Hypothalamus (tissue), 51 donors: ENCODE data around the gene EEIG2.
A peak's percentile ranks its signal among the peaks of the same experiment; 100 is the strongest.
"Not testable (repeated sequence)": the region's sequence is repeated elsewhere in the genome, so short reads cannot be mapped to it uniquely, and the experiment has no call there.

Source experiments
- DNase-seq, 51 donors: peaks; one replicate each; lab custom pipeline; 2025; lab: John Stamatoyannopoulos, UW

The EEIG2 gene

DNA sequence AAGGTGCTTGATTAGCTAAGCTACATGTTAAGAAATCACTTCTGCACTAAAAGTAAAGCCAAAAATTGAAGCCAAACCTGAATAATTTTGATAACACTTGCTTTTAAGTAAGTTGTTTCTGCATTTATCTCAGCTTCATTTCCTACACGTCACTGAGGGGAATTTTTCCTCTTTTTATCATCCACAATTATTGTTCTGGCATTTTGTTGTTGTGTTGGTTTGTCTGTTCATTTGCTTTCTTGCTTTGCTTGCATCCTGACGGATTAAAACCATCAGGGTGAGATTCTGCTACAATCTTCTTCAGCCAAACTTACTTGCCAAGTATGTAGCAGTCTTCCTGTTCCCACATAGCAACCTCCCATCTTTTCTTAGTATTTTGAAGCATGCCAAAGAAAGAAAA lies 18.0 kb upstream of the EEIG2 start:
- no peak for DNase-seq

DNA sequence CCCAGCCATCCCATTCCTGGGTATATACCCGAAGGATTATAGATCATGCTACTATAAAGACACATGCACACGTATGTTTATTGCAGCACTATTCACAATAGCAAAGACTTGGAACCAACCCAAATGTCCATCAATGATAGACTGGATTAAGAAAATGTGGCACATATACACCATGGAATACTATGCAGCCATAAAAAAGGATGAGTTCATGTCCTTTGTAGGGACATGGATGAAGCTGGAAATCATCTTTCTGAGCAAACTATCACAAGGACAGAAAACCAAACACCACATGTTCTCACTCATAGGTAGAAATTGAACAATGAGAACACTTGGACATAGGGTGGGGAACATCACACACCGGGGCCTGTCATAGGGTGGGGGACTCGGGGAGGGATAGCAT lies 12.4 kb upstream of the EEIG2 start:
- not testable (repeated sequence) for DNase-seq

DNA sequence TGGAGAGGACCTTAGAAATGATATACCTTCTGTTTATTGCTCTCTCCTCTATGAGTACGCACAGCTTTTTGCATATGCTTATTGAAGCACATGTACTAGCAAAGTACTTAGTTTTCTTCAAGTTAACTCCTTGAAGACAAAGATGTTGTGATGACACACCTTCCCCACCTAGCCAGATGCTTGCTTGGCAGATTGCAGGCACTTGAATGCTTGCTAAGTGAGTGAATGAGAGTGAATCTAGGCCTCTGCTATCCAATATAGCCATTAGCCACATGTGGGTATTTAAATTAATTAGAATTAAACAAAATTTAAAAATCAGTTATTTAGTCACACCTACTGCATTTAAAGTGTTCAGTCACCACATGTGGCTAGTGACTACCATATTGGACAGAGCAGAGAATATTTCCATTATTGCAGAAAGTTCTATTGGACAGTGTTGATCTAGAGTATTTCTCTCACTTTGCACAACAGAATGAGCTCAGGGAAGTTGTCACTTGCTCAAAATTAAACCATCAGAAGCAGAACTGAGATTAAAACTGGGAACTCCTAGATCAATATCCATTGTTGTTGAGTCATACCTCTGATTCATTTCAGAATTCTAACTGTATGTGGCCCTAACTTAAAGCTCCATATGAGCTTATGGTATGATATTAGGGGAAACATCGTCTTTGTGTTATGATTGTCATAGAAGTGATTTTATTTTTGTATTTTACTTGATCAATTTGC lies 8.6 kb upstream of the EEIG2 start:
- no peak for DNase-seq

DNA sequence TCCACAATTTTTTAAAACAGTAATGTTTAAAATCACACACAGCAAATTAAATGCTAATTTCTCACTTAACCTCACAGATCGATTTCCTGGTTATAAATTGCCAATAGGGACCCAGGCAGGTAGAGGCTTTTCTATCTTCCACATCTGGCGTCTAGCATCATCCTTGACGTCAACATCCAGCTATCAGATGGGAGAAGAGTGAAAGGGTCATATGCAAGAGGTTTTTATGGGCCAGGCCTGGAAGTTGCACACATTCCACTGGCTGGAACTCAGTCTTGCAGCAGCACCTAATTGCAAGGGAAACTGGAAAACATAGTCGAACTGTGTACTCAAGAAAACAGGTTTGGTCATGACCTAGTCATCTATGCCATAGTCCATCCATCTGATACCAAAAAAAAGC lies 6.0 kb upstream of the EEIG2 start:
- DNase-seq = no peak

DNA sequence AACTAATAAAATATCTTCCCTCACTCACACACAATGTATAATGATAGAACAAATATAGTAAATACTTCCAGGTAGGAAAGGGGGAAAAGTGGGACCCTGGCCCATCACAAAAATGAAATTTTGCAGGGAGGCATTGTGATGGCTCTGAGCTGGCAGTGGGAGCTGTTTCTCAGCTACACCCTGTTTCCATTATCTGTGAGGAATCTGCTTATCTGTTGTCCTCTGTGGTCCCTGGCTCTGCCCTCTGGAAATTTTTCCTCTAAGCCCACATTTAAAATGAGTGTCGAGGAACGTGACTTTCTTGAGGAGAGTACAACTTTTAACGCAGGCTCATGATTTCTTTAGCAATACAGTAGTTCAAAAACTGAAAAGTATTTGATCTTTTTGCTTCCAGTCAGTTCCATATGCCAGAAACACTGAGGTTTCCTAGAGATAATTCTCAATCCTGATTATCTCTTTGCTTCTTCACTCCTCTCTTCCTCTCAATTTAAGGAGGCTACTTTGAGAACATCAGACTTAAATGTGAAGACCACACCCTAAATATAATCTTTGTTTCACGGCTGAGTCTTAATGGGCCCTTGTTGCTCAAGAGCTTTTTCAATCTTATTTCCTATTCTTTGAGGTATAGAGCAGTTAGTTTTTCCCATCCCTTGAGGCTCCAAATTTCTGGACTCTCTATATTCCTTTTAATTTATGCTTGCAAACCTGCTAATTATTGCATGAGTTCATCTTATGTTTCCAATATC lies 5.0 kb upstream of the EEIG2 start:
- no peak for DNase-seq

DNA sequence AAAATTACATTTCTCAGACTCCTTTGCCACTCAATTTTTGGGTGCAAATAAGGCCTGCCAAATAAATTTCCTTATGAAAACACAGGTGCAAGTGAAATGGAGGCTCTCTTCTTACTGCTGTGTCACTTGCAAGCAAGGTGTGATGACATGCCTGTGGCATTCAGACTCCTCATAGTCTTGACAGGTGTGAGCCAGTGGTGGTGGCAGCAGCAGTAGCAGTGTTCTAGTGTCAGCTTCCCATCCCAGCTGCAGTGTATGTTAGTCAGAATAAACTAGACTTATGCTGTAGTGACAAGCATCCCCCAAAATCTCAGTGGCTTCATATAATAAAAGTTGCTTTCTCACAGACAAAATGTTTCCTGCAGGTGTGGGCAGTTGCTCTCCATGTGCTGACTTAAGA lies 3.8 kb upstream of the EEIG2 start:
- DNase-seq = no peak

DNA sequence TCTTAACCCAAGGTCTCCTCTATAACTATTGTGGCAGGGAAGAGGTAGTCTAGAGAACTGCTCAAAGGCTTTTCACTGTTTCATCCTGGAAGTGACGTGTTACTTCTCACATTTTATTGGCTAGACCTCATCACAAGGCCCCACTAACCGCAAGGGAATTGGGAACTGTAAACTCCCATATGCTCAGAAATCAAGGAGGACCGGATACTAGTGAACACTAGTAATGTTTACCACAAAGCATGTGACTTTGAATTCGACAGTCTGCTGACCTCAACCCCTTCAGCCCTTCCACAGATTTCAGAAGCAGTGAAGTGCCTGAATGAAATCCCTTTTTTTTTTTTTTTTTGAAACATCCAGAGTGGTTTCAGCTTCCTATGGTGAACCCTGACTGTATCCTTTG lies 3.4 kb upstream of the EEIG2 start:
- DNase-seq = no peak

DNA sequence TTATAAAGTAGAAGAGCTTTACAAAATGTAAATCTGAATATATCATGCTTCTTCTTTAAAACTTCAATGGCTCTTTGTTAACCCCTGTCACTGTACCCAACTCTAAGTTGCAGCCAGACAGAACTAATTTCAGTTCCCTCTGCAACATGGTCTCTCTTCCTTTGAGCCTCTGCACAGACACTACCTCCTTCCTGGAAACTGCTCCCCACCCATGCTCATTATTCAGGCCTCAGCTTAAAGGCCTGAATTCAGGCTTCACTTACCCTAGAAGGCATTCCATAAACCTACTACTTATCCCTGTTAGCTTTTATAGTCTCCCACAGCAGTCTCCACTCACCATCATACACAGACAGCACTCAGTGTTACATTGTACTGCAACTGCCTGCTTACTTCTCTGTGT lies 2.6 kb upstream of the EEIG2 start:
- no peak for DNase-seq

DNA sequence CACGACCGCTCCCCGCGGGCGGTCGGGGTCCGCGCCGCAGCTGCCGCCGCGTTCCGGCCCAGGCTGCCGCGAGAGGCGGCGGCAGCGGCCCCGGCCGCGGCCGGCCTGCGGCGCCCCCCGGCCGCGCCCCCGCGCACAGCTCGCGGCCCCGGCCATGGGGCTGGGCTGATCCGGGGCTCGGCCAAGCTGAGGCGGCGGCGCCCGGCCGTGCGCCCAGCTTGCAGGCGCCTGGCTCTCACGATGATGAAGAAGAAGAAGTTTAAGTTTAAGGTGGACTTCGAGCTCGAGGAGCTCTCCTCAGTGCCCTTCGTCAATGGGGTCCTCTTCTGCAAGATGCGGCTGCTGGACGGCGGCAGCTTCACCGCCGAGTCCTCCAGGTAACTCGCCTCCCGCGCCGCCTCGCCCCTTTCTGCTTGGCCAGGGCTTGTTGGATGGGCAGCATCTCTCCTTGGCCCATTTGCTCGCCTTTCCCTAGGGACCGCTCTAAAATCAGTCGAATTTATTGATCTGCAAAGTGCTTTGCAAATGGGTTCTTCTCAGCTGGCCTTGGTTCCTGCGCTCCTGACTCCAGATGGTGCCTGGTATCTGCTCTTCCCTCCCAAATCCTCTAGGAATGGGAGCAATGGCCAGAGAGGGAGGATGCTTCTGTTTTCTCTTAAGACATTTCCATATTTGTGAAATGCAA lies 431 bp downstream of the EEIG2 start:
- peak in 18 of 51 donors; percentile 6 to 49 (median 16) for DNase-seq

DNA sequence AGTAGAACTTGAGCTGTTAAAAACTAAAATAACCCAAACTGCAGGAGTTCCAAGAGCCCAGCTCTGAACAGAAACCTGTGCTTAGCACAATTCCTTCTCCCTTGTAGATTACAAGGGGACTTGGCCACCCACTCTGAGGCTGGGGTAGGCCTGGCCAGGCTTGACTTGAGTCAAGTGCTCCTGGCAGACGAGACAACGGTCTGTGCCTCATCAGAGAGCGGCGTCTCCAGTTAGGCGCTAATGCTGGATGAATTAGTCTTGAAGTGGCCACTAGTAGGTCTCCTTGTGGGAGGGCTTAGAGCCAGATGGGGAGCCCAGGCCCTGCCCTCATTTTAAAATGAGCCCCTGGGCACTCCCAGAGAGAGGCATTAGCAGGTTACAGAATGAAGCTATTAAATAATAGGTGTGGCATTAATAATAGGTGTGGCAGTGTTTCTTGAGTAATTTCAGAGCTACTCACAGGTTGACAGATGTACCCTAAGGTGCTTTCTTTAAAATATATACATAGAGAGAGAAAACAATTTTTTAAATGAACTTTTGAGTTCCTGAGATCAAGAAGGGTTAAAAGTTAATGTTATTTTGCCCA lies 1.1 kb downstream of the EEIG2 start:
- peak in 29 of 51 donors; percentile 1 to 49 (median 18) for DNase-seq

DNA sequence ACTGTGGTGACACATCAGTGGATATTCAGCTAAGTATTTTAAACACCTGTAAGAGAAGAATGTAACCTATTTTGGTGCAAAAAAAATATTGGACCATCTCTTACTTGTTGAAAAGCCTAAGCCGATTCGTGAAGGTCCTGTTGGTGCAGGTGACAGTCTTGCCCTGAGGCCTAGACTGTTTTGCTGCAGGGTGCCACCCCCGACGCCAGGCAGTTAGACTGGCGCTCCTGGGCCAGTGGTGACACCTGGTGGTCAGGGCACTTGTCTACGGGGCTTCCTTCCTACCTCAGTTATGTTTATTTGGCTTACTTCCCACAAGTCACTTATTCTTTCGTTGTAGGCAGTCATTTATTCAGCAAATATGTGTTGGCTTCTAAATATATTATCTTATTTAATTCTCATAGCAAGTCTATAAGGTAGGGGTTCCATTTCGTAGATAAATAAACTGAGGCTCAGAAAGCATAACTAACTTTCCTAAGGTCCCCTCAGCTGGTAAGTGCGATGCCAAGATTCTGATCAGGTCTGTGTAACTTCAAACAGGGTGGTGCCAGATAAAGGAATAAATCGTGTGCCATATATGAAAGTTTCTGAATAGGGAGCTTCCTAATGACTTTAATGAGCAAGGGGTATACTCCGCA lies 1.9 kb downstream of the EEIG2 start:
- peak in 14 of 51 donors; percentile 4 to 37 (median 12) for DNase-seq

DNA sequence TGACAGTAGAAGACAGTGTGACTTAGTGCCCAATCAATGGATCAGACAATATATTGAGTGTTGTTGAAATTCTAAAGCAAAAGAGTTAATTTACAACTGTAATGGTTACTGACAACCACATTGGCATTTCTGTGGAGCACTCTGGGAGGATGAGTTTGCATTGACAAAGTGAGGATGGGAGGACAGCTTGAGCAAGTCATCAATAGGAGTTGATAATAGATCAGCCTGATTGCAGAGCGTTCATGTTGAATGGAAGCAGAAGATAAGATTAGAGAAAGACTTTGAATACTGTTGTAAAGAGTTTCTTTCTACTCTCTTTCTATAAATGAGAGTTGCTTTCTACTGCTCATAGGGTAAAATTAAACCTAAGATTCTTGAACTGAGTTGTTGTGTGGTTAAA lies 3.9 kb downstream of the EEIG2 start:
- DNase-seq = no peak

DNA sequence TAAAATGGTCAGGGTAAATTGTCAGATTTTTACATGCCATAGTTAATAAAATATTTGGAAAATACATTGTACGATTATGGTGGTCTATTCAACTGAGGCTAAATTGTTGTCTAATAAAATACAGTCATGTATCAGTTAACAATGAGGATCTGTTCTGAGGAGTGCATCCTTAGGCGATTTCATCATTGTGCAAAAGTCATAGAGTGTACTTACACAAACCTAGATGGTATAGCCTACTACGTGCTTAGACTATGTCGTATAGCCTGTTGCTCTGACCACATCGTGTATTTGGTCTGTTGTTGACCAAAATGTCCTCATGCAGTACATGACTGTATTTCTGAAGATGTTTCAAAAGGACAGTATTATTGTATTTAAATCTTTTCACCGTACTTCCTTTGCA lies 5.2 kb downstream of the EEIG2 start:
- no peak for DNase-seq

DNA sequence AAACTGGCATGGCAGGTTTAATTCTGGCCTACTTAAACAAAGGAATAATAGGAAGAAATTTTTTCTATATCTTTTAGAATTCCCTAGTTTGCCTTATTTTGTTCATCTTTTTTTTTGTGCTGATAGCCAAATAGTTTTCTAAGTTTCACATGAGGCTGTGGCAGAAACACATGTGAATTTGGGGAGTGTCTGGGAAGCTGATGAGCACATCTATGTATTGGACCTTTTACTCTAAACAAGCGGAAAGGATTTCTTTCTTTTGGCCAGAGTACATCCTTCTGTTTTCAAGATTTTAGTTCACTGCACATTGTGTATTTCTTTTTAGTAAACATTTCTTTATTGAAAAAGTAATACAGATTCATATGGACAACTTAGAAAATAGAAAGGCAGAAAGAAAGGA lies 5.6 kb downstream of the EEIG2 start:
- DNase-seq = no peak

DNA sequence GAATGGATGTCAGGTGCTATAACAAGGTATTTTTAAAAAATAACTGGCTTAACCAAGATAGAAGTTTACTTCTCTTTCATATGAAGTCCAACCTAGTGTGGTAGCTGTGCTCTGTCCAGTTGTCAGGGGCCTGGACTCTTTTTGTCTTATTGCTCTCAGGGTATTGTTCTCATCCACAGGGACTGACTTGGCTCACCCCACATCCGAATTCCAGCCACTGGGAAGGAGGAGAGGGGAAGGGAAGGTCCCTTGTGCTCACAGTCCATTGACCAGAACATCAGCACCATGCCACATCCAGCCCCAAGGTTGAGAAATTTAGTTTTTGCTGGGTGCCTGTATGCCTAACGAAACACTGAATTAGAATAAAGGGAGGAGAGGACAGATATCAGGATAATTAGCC lies 8.7 kb downstream of the EEIG2 start:
- DNase-seq = no peak

DNA sequence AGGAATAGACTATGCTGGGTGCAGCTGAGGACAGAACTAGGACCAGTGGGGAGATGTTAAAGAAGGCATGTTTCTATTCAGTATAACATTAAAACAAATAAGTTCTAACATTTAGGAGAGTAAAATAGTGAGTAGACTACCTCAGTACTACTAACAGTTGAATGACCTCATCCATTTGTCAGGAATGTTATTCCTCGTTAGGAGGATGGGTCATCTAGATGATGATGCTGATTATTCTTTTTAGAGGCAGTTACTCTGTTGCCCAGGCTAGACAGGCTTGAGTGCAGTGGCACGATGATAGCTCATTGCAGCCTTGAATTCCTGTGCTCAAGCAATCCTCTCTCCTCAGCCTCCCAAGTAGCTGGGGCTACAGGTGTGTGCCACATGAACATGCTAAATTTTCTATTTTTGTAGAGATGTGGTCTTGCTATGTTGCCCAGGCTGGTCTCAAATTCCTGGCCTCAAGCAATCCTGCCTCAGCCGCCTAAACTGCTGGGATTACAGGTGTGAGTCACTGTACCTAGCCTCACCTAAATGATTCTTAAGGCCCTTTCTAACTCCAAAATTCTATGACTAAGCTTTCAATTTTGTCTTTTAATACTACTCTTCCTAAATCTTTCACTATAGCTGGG lies 9.3 kb downstream of the EEIG2 start:
- DNase-seq = no peak

DNA sequence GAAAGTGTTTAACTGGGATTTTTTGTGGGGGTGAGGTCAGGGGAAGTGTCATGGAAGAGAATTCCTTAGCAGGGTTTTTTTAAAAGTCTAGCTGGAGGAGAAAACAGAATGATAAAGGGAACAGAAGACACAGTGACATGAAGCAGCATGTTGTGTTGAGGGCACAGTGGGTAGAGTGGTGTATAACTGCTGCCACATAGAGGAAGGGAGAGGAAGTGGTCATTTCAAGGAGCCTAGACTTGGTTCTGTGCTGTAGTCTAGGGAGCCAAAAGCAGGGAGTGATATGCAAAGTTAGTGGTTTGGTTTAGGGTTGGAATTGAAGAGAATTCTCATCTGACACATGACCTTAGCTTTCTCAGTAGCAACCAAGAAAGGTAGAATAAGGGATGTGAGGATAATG lies 10.2 kb downstream of the EEIG2 start:
- DNase-seq = no peak

DNA sequence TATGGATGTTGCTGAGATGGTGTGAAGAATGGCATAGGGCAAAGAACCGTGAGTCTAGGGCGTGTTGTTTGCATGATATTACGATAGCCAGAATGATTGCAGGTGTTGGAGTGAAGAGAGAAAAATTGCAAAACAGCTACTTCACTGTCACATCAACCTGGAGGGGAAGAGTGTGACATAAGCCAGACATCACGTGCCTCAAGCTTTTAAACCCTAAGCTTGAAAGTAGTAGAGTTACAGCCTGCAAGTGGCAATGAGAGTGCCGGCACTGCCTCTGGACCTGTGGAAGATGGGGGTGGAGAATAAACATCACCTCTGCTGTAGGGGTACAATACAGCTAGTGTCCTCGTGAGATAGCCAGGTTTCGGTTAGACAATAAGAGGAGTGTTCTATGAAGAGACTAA lies 11.1 kb downstream of the EEIG2 start:
- DNase-seq = no peak

DNA sequence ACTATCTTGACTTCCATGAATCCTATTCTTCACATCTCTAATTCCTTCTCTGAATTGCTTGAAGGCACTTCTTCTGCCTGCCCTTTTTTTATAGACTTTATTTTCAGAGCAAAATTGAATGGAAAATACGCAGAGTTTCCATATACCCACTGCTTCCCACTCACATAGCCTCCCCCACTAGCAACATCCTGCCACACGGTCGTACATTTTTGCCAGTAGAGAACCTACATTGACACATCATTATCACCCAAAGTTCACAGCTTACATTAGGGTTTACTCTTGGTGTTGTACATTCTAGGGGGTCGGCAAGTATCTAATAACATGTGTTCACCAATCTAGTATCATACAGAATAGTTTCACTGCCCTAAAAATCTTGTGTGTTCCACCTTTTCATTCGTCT lies 12.3 kb downstream of the EEIG2 start:
- no peak for DNase-seq

DNA sequence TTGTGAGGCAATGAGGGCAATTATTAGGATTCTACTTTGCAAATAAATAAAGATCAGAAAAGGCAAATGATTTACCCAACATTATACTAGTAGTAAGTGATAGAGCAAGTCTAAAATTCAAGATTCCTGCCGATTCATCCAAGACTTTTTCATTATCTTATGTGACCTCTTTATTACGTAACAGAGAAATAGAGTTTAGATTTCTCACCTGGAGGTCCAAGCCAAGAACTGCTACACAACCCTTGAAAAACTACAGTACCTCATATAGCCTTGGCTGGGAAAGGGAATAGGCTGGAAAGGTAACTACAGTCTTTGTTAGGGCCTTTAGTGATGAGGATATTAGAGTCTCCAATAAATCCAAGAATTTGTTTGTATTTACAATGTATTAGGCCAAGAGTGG lies 13.3 kb downstream of the EEIG2 start:
- DNase-seq = no peak

DNA sequence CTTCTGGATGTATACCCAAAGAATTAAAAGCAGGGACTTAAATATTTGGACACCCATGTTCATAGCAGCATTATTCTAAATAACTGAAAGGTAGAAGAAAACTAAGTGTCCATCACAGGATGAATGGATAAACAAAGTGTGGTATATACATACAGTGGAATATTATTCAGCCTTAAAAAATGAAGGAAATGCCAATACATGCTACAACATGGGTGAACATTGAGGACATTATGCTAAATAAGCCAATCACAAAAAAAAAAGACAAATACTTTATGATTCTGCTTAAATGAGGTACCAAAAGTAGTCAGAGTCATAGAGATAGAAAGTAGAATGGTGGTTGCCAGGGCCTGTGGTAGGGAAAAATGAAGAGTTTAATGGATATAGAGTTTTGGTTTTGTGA lies 14.1 kb downstream of the EEIG2 start:
- DNase-seq = no peak
